Measurements from ENCODE around the gene VSTM2L. TPM values are rescaled to one million over a fixed set of nuclear protein-coding genes. Genes with fewer than 3 reads are reported as not detected.

VSTM2L gene
- polyA plus RNA-seq, 1 donor (not counting 4 experiments of a cell fraction or from before 2014, with no cell fraction given): 0.75 TPM

DNA sequence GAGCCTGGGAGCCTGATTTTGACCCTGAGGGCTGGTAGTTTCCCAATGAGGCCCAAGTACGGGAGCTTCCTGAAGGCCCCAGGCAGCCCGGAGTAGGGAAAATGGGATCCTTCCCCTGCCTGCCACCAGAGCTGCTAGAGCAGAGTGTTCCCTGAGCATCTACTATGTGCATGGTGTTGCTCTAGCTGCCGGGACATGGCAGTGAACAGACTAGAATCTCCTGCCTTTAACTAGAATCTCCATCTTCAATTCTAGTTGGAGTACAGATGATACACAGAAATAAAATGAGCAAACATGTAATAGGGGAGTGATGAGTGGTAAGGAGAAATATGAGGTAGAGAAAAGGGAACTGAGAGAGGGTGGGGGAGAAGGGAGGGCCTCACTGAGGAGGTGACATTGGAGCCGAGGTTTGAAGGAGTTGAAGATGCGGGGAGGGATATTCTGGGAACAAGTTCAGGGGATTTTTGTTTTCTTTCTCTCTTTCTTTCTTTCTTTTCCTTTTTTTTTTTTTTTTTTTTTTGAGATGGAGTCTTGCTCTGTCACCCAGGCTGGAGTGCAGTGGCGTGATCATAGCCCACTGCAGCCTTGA is 18.5 kb downstream of the VSTM2L start:
- Histone ChIP-seq H3K36me3 (ENCODE audit: control insufficient read depth in 2 of 2, extremely low read depth in 1 of 2, insufficient read depth in 2 of 2, low read length in 2 of 2) (no peaks in the 10 kb centered on the region), H3K9me1 (ENCODE audit: control insufficient read depth, extremely low read depth, insufficient read depth, low read length) (no peaks in the 10 kb centered on the region), H3K27me3 (ENCODE audit: control insufficient read depth, extremely low read depth, insufficient read depth, low read length) (peaks cover 32% of the 10 kb centered on the region), H3K27ac (ENCODE audit: control insufficient read depth, insufficient read depth, low read length) (no peak overlapping the region), H3K4me3 (ENCODE audit: control insufficient read depth in 2 of 3, extremely low read depth in 1 of 3, insufficient read depth in 2 of 3, low read depth in 1 of 3, low read length in 3 of 3) (no peak overlapping the region), H3K4me1 (ENCODE audit: control insufficient read depth, extremely low read depth, insufficient read depth, low read length) (no peaks in the 10 kb centered on the region), H3K9me3 (ENCODE audit: control insufficient read depth, low read depth, low read length) (no peaks in the 10 kb centered on the region), H3K79me2 (ENCODE audit: control insufficient read depth, insufficient read depth, low read length) (no peaks in the 10 kb centered on the region), H4K20me1 (ENCODE audit: control insufficient read depth, extremely low read depth, insufficient read depth, low read length) (no peaks in the 10 kb centered on the region), H3K9ac (ENCODE audit: control insufficient read depth, extremely low read depth, insufficient read depth, low read length) (no peak overlapping the region), H2AFZ (ENCODE audit: control insufficient read depth, low read length) (no peak overlapping the region), H3K4me2 (ENCODE audit: control insufficient read depth, extremely low read depth, insufficient read depth, low read depth, low read length) (no peak overlapping the region)
- DNase-seq (ENCODE audit: low read depth, low spot score): no peak
- dilution Hi-C loops (cut with MboI; ENCODE audit: extremely low pct_ligation_motif_present, low sequenced_read_pairs): no loop called here
- TF ChIP-seq CTCF (optimal IDR thresholded peaks at IDR 0.05 in 1 of 3, IDR thresholded peaks at IDR 0.05 in 1 of 3, conservative IDR thresholded peaks at IDR 0.05 in 1 of 3; ENCODE audit: extremely low read depth in 1 of 3, insufficient read depth in 2 of 3, low read length in 3 of 3): no peak
- TF ChIP-seq EZH2 (IDR thresholded peaks at IDR 0.05; ENCODE audit: low read length): no peak
- no peak for FAIRE-seq

GRCh38 chr20:37922016-37922415 is 19.1 kb downstream of the VSTM2L start:
- no peak overlapping the region for H3K27ac ChIP-seq (ENCODE audit: control insufficient read depth, insufficient read depth, low read length)
- no peaks in the 10 kb centered on the region for H3K9me3 ChIP-seq (ENCODE audit: control insufficient read depth, low read depth, low read length)
- no peaks in the 10 kb centered on the region for H3K4me1 ChIP-seq (ENCODE audit: control insufficient read depth, extremely low read depth, insufficient read depth, low read length)
- no peak overlapping the region for H2AFZ ChIP-seq (ENCODE audit: control insufficient read depth, low read length)
- TF ChIP-seq EZH2 (IDR thresholded peaks at IDR 0.05; ENCODE audit: low read length) (no peak), CTCF (optimal IDR thresholded peaks at IDR 0.05 in 1 of 3, IDR thresholded peaks at IDR 0.05 in 1 of 3, conservative IDR thresholded peaks at IDR 0.05 in 1 of 3; ENCODE audit: extremely low read depth in 1 of 3, insufficient read depth in 2 of 3, low read length in 3 of 3) (no peak)
- H3K4me2 ChIP-seq (ENCODE audit: control insufficient read depth, extremely low read depth, insufficient read depth, low read depth, low read length): no peak overlapping the region
- FAIRE-seq: no peak
- no peak overlapping the region for H3K9ac ChIP-seq (ENCODE audit: control insufficient read depth, extremely low read depth, insufficient read depth, low read length)
- H3K4me3 ChIP-seq (ENCODE audit: control insufficient read depth in 2 of 3, extremely low read depth in 1 of 3, insufficient read depth in 2 of 3, low read depth in 1 of 3, low read length in 3 of 3): no peak overlapping the region
- H3K27me3 ChIP-seq (ENCODE audit: control insufficient read depth, extremely low read depth, insufficient read depth, low read length): peaks cover 27% of the 10 kb centered on the region
- no peaks in the 10 kb centered on the region for H4K20me1 ChIP-seq (ENCODE audit: control insufficient read depth, extremely low read depth, insufficient read depth, low read length)
- no peaks in the 10 kb centered on the region for H3K79me2 ChIP-seq (ENCODE audit: control insufficient read depth, insufficient read depth, low read length)
- dilution Hi-C loops (cut with MboI; ENCODE audit: extremely low pct_ligation_motif_present, low sequenced_read_pairs): no loop called here
- no peak for DNase-seq (ENCODE audit: low read depth, low spot score)
- no peaks in the 10 kb centered on the region for H3K9me1 ChIP-seq (ENCODE audit: control insufficient read depth, extremely low read depth, insufficient read depth, low read length)
- H3K36me3 ChIP-seq (ENCODE audit: control insufficient read depth in 2 of 2, extremely low read depth in 1 of 2, insufficient read depth in 2 of 2, low read length in 2 of 2): no peaks in the 10 kb centered on the region
